ENCODE measurements around the gene FLRT2. TPM values are rescaled to one million over a fixed set of nuclear protein-coding genes. Genes with fewer than 3 reads are reported as not detected.

Gene FLRT2
- total and polyA plus RNA-seq, 7 donors = 0.60 to 13.0 (median 3.0) TPM

- Histone ChIP-seq H3K27ac (no peak overlapping the region), H3K4me3 (no peak overlapping the region), H3K36me3 (no peaks in the 10 kb centered on the region), H3K9me3 (no peaks in the 10 kb centered on the region), H3K4me1 (no peaks in the 10 kb centered on the region), H3K27me3 (no peaks in the 10 kb centered on the region)
- no peak for TF ChIP-seq EP300 (IDR thresholded peaks at IDR 0.05)
- TF ChIP-seq POLR2AphosphoS5 (IDR thresholded peaks at IDR 0.05) = no peak
- no peak for TF ChIP-seq CTCF (IDR thresholded peaks at IDR 0.05)
- no peak for TF ChIP-seq POLR2A (IDR thresholded peaks at IDR 0.05)
- no peak for DNase-seq
- WGBS, 2 donors = 69 to 84% methylated on average over 2 of the region's 2 CpGs
- intact Hi-C loops (cut with DNase I) = no loop called here
These were observed 114.3 kb downstream of the FLRT2 start for GRCh38 chr14:85644211-85644610.

GRCh38 chr14:85653029-85653428 lies 123.1 kb downstream of the FLRT2 start:
- no peaks in the 10 kb centered on the region for H3K9me3 ChIP-seq
- intact Hi-C loops (cut with DNase I) = no loop called here
- H3K27ac ChIP-seq = no peak overlapping the region
- H3K36me3 ChIP-seq = no peaks in the 10 kb centered on the region
- DNase-seq = no peak
- no peaks in the 10 kb centered on the region for H3K4me1 ChIP-seq
- TF ChIP-seq POLR2AphosphoS5 (IDR thresholded peaks at IDR 0.05) (no peak), CTCF (IDR thresholded peaks at IDR 0.05) (no peak), EP300 (IDR thresholded peaks at IDR 0.05) (no peak), POLR2A (IDR thresholded peaks at IDR 0.05) (no peak)
- H3K4me3 ChIP-seq = no peak overlapping the region
- H3K27me3 ChIP-seq = no peaks in the 10 kb centered on the region
- WGBS, 2 donors = 98 to 99% methylated on average over 2 of the region's 2 CpGs

GRCh38 chr14:85660243-85660922 lies 130.4 kb downstream of the FLRT2 start:
- Histone ChIP-seq H3K4me1 (no peaks in the 10 kb centered on the region), H3K9me3 (no peaks in the 10 kb centered on the region), H3K36me3 (no peaks in the 10 kb centered on the region), H3K27ac (no peak overlapping the region), H3K4me3 (no peak overlapping the region), H3K27me3 (no peaks in the 10 kb centered on the region)
- 31 to 73% methylated on average over 2 of the region's 2 CpGs for WGBS, 2 donors
- DNase-seq = no peak
- TF ChIP-seq POLR2AphosphoS5 (IDR thresholded peaks at IDR 0.05) (no peak), CTCF (IDR thresholded peaks at IDR 0.05) (no peak), POLR2A (IDR thresholded peaks at IDR 0.05) (no peak), EP300 (IDR thresholded peaks at IDR 0.05) (no peak)
- intact Hi-C loops (cut with DNase I) = no loop called here

- no peaks in the 10 kb centered on the region for H3K36me3 ChIP-seq
- intact Hi-C loops (cut with DNase I) = no loop called here
- H3K4me1 ChIP-seq = no peaks in the 10 kb centered on the region
- H3K9me3 ChIP-seq = no peaks in the 10 kb centered on the region
- H3K27me3 ChIP-seq = no peaks in the 10 kb centered on the region
- TF ChIP-seq CTCF (IDR thresholded peaks at IDR 0.05) = no peak
- no peak for TF ChIP-seq POLR2A (IDR thresholded peaks at IDR 0.05)
- no peak for TF ChIP-seq POLR2AphosphoS5 (IDR thresholded peaks at IDR 0.05)
- no peak for TF ChIP-seq EP300 (IDR thresholded peaks at IDR 0.05)
- no peak overlapping the region for H3K4me3 ChIP-seq
- H3K27ac ChIP-seq = no peak overlapping the region
- 57 to 70% methylated on average over 9 of the region's 9 CpGs for WGBS, 2 donors
- DNase-seq = no peak
These were observed 132.2 kb downstream of the FLRT2 start for GRCh38 chr14:85662096-85662495.

- Histone ChIP-seq H3K4me1 (no peaks in the 10 kb centered on the region), H3K9me3 (no peaks in the 10 kb centered on the region), H3K4me3 (no peak overlapping the region), H3K36me3 (no peaks in the 10 kb centered on the region), H3K27me3 (no peaks in the 10 kb centered on the region), H3K27ac (no peak overlapping the region)
- TF ChIP-seq POLR2A (IDR thresholded peaks at IDR 0.05) (no peak), CTCF (IDR thresholded peaks at IDR 0.05) (no peak), POLR2AphosphoS5 (IDR thresholded peaks at IDR 0.05) (no peak), EP300 (IDR thresholded peaks at IDR 0.05) (no peak)
- WGBS, 2 donors = 58 to 77% methylated on average over 2 of the region's 2 CpGs
- intact Hi-C loops (cut with DNase I) = no loop called here
- no peak for DNase-seq
These were observed 133.3 kb downstream of the FLRT2 start for GRCh38 chr14:85663256-85663655.
